ENCODE measurements around the gene SERHL2. TPM values are rescaled to one million over a fixed set of nuclear protein-coding genes. Genes with fewer than 3 reads are reported as not detected.
"Not testable (repeated sequence)": the region's sequence is repeated elsewhere in the genome, so short reads cannot be mapped to it uniquely, and the experiment has no call there.

Gene SERHL2, protein sequence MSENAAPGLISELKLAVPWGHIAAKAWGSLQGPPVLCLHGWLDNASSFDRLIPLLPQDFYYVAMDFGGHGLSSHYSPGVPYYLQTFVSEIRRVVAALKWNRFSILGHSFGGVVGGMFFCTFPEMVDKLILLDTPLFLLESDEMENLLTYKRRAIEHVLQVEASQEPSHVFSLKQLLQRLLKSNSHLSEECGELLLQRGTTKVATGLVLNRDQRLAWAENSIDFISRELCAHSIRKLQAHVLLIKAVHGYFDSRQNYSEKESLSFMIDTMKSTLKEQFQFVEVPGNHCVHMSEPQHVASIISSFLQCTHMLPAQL
- total RNA-seq = 1.6 TPM

DNA sequence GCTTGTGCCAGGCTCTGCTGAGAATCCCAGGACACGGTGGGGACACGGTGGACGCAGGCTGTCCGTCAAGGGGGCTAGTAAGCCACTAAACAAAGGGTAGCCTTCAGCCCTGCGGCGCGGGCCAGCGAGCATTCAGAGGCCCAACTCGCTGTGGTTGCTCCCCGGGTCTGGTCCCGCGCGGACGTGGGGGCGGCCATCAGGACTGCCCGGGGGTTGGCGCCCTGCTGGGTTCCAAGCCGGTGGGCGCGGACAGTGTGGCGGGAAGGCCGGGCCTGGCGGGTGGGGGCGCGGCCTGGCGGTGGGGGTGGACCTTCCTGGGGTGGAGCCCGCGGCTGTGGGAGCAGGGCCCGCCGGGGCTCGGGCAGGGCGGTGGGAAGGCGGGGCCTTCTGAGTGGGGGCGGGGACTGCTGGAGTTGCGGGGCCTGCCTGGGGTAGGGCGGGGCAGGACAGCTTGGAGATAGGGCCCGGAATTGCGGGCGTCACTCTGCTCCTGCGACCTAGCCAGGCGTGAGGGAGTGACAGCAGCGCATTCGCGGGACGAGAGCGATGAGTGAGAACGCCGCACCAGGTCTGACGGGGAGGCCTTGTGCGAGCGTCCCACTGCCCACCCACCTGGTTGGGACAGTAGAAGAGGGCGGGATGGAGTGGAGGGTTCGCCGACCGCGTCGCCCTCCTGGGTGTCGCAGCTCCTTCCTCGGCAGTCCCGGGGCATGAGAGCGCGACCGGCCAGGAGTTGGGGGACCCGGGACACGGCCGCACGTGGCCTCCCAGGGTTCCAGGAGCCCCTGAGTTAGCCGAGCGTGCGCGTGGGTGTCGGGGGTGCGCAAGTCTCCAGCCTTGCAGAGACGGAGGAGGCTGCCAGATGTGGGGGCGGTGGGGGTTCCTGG lies at the start of gene SERHL2:
Gene SERHL2, plus strand, starts transcription at position 482 of the 887 bp plus-strand sequence. Its CDS starts 65 bp downstream, at position 547.
- peak; percentile 95 for DNase-seq

DNA sequence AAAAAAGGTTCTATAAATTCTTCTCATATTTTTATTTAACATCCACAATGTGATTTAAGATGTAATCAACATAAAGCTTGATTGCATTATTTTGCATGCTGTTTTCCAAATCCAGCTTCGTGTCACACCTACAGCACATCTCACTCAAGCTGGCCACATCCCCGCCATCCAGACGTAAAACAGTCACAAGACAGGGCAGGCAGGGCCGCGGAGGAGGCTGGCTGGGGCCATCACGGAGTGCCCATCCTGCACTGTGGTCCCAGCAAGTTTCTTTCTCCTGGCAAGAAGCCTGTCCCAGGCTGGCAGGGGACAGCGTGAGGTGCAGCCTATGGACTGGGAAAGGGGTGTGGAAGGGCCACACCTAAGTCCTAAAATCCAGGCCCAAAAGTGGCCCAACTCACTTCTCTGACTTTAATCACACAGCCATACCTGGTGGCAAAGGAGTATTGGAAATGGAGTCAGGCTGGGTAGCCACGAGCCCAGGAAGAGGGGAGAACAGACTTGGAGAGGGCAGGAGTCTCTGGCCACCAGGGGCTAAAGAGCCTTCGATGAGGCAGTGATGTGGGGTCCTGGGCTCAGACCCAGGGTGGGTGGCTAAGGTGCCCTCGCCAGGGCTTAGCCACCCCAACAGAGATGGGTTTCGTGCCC lies 45.3 kb upstream of the SERHL2 start:
- not testable (repeated sequence) for DNase-seq

DNA sequence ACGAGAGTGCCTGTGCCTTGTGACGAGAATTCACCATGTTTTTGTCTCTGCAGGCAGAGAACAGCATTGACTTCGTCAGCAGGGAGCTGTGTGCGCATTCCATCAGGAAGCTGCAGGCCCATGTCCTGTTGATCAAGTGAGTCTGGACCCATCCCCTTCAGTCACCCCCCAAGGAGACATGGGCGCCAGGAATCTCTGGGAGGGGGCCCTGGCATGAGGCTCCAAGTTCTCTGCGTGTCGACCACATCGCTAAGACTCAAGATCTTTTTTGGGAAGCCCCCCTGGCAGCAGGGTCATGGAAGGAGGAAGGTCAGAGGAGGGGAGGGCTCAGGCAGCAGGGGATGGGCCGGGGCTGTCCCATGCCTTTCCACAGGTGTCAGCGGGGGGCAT lies 44.8 kb upstream of the SERHL2 start:
- not testable (repeated sequence) for DNase-seq

DNA sequence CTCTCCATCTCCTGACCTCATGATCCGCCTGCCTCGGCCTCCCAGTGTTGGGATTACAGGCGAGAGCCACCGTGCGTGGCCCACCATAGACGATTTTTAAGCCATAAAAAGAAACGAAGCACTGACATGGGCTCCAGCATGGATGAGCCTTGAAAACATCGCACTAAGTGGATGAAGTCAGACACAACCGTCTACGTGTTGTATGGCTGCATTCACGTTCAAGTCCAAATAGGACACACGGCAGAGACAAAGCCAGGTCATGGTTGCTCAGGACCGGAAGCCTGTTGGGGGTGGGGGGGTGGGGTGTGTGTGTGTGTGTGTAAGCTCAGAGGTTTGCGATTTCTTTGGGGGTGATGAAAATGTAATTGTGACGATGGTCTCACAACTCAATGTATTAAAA lies 44.2 kb upstream of the SERHL2 start:
- no peak for DNase-seq

DNA sequence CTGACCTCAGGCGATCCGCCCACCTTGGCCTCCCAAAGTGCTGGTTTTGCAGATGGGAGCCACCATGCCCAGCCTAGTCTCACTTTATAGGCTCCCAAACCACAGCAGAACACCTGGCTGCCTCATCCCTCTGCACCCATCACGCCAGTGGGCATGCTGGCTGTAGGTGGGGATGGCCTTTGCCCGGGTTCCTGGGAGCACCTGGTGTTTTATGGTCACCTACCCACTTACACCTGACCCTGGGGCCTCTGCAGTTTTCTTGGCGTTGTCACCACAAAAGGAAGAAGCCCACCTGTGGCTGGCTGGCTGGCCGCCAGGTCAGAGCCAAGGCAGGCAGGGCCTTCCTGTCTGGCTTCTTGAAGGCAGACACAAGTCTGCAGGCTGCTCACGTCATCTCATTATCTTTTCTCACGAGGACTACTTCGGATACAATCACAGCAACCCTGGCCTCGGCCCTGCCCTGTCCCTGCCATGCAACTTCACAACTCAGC lies 42.3 kb upstream of the SERHL2 start:
- no peak for DNase-seq

DNA sequence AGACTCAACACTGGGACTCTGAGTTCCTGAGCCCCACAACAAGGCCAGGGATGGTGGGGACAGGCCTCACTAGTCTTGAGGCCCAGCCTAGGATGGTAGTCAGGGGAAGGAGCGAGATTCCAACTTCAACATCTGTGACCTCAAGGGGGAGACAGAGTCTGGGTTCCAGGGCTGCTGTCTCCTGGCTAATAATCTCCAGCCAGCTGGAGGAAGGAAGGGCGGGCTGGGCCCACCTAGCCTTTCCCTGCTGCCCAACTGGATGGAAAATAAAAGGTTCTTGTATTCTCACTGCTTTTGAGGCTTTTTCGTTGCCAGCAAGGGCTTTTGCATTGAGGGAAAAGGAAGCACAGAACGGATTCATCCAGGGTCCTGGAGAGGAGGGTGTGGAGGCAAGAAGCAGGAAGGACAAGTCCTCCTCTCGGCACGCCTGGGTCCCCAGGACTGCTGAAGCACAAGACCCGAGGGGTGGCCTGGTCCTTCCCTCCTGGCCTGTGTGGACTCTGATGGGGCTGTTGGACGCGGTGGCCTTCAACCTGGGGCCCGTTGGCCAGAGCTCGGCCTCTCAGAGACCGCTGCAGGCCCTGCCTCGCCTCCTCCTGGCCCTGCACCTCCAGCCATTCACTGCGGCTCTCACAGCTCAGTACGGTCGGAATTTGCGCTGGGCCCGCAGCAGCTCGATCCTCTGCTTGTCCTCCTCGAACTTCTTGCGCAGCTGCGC lies 41.3 kb upstream of the SERHL2 start:
- DNase-seq = peak; percentile 59

DNA sequence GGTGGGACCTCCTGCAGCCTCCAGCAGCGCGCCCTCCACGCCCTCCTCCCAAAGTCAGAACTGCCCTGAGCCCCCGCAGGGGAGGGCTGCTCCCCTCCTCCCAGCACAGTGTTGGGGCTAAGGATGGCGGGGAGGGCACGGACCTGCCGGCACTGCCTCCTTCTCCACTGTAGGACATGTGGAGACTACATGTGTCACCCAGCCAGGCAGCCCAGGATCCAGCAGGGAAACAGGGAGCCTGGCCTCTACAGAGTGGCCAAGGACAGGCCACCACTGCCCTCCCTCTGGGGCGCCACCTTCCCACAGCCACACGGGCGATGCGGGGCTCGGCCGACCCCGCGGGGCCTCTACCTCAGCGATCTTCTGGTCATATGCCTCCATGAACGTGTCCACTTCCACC lies 39.4 kb upstream of the SERHL2 start:
- not testable (repeated sequence) for DNase-seq

DNA sequence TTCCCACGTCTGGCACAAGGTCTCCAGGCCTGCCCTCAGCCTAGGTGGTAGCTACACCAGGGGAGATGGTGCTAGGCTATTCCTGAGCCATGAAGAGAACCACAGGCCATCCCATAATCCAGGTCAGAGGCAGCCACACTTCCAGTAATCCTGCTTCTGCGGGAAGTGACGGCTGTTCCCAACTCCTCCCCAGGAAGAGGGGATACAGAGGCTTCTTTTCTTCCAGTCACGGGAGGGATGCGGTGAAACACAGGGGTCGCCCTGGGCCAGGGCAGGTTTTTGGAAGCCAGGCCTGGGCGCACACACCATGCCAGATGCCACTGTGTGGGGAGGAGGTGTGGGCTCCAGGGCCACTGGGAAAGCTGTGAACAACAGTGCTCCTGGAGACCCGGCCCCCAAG lies 38.5 kb upstream of the SERHL2 start:
- not testable (repeated sequence) for DNase-seq

DNA sequence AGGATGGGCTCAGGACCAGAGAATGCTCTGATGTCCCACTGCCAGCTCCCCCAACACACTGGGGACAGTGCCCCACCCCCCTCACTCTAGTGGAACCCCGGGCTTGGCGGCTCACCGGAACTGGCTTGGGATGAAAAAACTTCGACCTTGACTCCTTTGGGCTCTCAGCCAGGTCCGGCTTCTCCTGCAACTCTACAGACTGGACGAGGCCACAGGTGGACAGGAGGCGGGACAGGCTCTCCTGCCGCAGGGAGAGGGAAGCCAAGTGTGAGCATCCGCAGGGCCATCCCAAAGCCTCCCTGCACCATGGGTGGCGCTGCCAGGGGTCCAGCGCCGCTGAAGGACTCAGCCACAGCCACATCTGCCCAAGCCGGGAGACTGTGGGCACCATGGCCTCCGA lies 37.9 kb upstream of the SERHL2 start:
- DNase-seq = no peak

DNA sequence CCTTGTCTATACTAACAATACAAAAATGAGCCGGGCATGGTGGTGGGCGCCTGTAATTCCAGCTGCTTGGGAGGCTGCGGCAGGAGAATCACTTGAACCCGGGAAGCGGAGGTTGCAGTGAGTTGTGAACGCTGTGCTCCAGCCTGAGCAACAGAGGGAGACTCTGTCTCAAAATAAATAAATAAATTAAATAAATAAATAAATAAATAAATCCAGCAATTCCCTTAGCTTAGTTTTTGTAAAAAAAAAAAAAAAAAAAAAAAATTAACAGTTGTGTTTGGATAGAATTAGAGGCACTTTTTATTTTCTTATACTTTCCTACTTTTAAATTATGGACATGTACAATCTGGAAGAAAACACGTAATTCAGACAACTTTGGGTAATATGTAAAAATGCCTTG lies 36.7 kb upstream of the SERHL2 start:
- not testable (repeated sequence) for DNase-seq

DNA sequence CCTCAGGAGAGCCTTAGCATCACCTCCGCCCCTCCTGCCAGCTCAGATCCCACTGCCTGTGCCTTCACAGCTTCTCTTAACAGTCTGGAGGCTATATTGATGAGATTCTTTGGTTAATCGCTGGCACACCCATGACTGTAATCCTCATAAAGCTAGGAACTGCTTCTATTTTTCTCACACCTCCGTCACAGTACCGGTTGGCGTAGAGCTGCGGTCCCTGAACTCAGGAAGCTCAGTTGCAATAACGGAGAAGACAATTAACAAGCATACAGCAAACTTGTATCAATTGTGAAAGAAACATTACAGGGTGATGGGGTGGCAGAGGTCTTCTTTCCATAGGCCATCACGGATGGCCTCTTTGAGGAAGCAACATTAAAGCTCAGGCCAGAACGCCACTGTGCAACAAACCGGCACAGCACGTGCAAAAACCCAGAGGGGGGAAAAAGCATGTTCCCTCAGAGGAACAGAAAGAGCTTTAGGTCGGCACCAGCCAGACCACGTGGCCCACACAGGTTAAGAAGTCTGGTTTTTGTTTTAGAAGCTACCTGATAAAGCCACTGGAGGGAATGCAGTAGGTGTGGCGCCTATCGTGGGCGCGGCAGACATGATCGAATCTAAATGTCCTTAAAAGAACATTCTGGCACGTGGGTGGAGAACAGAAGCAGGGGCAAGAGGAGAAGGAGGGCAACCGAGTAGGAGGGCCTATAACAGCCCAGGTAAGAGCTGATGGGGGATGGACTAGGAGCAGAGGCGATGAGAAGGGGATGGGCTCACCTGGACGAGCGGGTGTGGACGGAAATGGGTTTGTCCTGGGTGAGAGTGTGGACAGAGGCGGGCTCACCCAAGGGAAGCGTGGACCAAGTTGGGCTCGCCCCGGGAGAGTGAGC lies 34.9 kb upstream of the SERHL2 start:
- DNase-seq = not testable (repeated sequence)

DNA sequence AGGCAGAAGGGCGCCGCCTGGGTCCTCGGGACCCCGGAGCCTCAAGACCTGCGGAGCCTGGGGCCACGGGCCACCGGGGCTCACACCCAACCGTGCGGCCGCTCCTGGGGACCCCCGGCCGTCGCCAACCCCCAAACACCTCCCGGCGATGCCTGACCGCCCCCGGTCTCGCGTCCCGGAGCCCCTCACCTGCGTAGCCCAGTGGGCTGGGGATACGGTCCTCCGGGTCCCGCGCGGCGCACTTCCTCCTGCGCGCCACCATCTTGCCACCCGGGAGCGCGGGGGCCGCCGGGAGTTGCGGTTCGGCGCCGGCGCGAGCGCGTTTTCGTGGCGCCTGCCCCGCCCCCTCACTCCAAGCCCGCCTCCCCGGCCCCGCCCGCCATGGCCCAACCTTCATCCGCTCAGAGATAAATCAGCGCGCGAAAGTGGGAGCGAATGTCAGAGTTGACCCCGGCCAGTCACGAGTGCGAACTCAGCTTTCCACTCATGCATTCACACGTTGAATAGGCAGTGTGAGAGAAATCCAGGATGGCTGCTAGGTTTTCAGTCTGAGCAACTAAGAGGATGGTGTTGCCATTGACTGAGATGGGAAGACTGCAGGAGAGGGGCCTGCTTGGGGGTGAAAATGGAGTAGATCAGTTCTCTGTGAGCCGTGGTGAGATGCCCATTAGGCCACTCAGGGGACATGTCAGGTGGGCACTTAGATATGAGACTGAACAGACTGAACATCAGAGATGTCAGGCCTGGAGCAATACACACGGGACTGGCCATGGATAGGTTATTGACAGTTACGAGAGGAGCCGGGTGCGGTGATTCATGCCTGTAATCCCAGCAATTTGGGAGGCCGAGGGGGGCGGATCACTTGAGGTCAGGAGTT lies 34.0 kb upstream of the SERHL2 start, which contains the start of gene RRP7A:
Gene RRP7A, minus strand, starts transcription at position 272 of the 877 bp plus-strand sequence. Its CDS starts 10 bp downstream, at position 262.
- DNase-seq = peak; percentile 91

DNA sequence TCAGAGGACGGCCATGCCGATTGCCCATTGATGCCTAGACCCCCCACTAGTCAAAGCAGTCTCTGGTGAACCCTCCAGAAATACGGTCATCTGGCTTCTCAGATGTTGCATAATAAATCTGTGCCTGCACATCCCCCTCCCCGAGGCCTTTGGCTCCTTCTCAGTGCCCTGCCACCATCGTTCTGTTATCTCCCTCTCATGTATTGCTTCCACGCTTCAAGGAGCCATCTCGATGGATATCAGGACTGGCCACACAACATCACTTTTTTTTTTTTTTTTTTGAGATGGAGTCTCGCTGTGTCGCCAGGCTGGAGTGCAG lies 32.6 kb upstream of the SERHL2 start:
- DNase-seq = no peak

DNA sequence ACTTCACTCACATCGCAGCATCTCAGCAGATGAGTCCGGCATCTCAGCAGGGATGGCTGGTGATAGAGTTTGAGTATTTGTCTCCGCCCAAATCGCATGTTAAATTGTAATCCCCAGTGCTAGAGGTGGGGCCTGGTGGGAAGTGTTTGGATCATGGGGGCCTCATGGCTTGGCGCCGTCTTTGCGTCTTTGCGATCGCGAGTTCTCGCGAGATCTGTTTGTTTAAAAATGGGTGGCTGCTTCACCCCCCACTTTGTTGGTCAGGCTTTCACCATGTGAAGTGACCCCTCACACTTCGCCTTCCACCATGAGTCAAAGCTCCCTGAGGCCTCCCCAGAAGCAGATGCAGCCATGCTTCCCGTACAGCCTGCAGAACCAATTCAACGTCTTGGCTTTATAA lies 31.2 kb upstream of the SERHL2 start:
- no peak for DNase-seq

DNA sequence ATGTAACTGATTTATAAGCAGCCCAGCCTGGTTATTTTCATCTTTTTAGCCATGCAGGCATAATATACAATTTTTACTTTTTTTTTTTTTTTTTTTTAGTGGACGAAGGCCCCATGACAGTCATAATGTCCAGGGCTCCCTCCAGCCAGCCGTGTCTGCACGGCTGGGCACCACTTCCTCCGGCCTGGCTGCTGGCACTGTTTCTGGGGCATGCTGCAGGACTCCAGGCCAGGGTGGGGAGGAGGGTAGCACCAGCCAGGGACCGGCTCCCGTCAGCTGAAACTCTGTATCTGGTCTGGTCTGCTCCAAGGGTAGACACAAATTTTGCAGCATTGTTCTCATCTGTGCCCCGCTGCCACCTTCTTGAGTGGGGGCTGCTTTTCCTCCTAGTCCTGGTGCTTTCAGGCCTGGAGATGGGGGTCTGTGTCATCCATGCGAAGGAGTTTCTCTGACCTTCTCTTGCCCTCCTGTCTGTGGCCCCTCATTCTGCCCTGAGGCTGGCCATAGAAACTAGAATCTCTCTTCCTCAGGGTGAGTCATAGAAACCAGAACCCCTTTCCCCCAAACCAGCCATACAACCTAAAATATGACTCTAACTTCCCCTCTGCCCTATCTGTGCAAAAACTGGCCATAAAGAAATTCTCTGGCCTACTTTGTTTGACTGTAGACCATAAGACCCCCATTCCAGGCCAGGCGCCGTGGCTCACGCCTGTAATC lies 25.0 kb upstream of the SERHL2 start:
- DNase-seq = no peak

DNA sequence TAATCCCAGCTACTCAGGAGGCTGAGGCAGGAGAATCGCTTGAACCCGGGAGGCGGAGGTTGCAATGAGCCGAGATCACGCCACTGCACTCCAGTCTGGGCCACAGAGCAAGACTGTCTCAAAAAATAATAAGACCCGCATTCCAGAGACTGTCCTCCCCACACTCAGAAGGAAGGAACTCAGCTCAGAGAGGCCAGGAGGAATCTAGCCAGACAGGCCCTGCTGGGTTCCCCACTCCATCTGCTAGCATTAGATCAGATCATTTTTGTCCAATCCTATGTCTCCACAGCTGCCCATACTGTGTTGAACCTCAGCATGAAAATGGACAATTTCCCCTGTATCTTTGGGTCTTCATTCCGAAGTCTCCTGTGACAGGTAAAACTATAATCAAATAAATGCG lies 24.3 kb upstream of the SERHL2 start:
- not testable (repeated sequence) for DNase-seq

DNA sequence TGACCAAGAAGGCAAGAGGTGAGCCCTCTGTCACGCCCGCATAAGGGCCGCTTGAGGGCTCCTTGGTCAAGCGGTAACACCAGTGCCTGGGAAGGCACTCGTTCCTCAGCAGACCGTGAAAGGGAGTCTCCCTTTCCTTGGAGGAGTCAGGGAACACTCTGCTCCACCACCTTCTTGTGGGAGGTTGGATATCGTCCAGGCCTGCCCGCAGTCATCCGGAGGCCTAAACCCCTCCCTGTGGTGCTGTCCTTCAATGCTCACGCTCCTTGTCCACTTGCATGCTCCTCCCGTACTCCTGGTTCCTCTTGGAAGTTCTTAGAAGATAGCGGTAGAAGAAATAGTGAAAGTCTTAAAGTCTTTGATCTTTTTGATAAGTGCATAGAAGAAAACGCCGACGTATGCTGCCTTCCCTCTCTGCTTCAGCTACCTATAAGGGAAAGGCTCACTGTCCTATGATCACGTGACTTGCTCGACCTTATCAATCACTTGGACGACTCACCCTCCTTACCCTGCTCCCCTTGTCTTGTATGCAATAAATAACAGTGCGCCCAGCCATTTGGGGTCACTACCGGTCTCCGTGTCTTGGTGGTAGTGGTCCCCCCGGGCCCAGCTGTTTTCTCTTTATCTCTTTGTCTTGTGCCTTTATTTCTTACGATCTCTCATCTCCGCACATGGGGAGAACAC lies 22.2 kb upstream of the SERHL2 start:
- not testable (repeated sequence) for DNase-seq

DNA sequence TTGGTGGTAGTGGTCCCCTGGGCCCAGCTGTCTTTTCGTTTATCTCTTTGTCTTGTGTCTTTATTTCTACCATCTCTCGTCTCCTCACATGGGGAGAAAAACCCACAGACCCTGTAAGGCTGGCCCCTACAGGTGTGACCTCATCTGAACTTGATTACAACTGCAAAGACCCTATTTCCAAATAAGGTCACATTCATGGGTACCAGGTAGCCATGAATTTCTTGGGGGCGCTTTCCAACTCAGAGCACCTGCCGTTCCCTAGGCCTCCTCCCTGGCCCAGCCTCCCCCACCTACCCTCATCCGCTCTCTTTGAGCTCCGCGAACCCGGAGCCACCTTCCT lies 20.1 kb upstream of the SERHL2 start:
- no peak for DNase-seq

All from tongue (tissue), 2 donors.